Measurements from ENCODE around the gene SLC12A1. TPM values are rescaled to one million over a fixed set of nuclear protein-coding genes. Genes with fewer than 3 reads are reported as not detected.

Gene SLC12A1
- total and polyA plus RNA-seq, 2 of the 8 experiments (the other 6 are each of a cell fraction or from before 2014, with no cell fraction given), result 0.63 to 1.0 TPM

- TF ChIP-seq CHD7 (IDR thresholded peaks at IDR 0.05; ENCODE audit: insufficient replicate concordance, low read length) (no peak), CBX8 (IDR thresholded peaks at IDR 0.05; ENCODE audit: borderline replicate concordance, low read depth, low read length) (no peak), FOSL1 (IDR thresholded peaks at IDR 0.05; ENCODE audit: insufficient read depth, low read depth, low read length) (no peak), RNF2 (IDR thresholded peaks at IDR 0.05; ENCODE audit: borderline replicate concordance, low read depth, low read length, missing control alignments, poor library complexity, severe bottlenecking) (no peak), KDM1A (IDR thresholded peaks at IDR 0.05; ENCODE audit: borderline replicate concordance, low read length) (no peak), CHD1 (IDR thresholded peaks at IDR 0.05; ENCODE audit: low read depth, low read length) (no peak), RXRA (IDR thresholded peaks at IDR 0.05; ENCODE audit: insufficient read depth, low read depth, low read length) (no peak), MAX (IDR thresholded peaks at IDR 0.05) (no peak), CHD2 (IDR thresholded peaks at IDR 0.05; ENCODE audit: low read length) (no peak), GTF2F1 (IDR thresholded peaks at IDR 0.05; ENCODE audit: borderline replicate concordance, low read depth, low read length) (no peak), YY1 (IDR thresholded peaks at IDR 0.05; ENCODE audit: low read depth, low read length) (no peak), POLR2AphosphoS5 (IDR thresholded peaks at IDR 0.05; ENCODE audit: low read depth, low read length) (no peak)
Observed at GRCh38 chr15:48292458-48292857, 86.4 kb downstream of the SLC12A1 start (continued).

Data from H1 (cell line).